ENCODE measurements around the gene PLN. TPM values are rescaled to one million over a fixed set of nuclear protein-coding genes. Genes with fewer than 3 reads are reported as not detected.

PLN gene
- total RNA-seq (2014; rRNA removed; shearing (Covaris generic); ENCODE audit: low replicate concordance) = not detected in 2 replicates

GRCh38 chr6:118548136-118548535 lies at the start of gene PLN:
TSS of gene PLN (plus strand) at chr6:118548296. CDS start at chr6:118558922, 10,626 bp downstream.
- in situ Hi-C loops (cut with HindIII; ENCODE audit: low pct_unique_long_range_greater_than_20kb, low sequenced_read_pairs) = no loop called here
- DNase-seq (ENCODE audit: low read depth) = no peak

DNA sequence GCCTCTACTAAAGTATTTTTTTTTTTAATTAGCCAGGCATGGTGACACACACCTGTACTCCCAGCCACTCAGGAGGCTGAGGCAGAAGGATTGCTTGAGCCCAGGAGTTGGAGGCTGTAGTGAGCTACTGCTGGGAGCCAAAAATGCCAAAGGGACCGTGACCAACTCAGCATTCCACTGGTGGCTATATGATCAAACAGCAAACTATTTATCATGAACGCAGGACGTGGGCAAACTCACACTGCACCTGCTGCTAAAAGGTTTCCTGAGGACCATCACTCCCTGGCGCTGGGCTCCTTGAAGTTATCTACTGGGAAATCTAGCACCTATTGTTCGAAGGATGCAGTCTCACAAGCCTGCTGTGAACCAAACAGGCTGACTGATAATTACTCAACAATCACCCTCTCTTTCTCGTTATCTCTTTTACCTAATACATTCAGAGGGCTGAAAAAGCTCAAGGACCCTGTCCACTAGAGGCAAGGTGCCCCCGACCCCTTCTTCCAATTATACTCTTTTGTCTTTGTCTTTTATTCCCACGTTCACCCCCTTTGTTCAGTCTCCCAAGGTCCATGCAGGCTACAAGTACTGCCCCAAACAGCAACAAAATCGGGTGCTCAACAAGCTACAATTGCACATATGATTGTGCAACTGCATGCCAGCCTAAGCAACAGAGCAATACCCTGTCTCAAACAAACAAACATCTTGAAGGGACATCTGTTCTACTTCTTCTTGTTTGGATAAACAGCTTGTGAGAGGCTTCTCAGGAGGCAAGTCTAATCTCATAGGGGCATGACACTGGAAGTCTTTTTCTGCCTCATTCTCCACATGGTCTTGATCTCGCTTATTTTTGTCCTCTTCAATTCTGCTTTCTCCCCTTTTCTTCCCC lies 47.7 kb upstream of the PLN start:
- in situ Hi-C loops (cut with HindIII; ENCODE audit: low pct_unique_long_range_greater_than_20kb, low sequenced_read_pairs) = no loop called here
- DNase-seq (ENCODE audit: low read depth) = no peak

DNA sequence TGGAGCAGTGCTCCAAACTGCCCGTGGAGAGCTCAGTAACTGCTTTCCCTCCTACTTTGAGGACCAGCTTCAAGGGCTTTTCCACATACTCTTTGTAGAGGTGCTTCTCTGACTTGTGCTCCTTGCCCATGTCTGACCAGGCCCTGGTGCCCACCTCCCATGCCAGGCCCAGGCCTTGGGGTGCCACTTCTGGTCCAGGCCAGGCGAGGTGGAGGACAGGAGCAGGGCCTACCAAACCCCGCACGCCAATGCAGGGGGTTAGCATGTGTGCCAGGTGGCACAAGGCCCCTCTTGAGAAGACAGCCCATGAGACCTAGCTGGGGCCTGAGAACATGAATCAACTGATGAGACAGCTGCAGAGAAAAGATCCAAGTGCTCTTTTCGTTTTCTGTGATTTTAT lies 47.0 kb upstream of the PLN start:
- in situ Hi-C loops (cut with HindIII; ENCODE audit: low pct_unique_long_range_greater_than_20kb, low sequenced_read_pairs) = no loop called here
- DNase-seq (ENCODE audit: low read depth) = no peak

DNA sequence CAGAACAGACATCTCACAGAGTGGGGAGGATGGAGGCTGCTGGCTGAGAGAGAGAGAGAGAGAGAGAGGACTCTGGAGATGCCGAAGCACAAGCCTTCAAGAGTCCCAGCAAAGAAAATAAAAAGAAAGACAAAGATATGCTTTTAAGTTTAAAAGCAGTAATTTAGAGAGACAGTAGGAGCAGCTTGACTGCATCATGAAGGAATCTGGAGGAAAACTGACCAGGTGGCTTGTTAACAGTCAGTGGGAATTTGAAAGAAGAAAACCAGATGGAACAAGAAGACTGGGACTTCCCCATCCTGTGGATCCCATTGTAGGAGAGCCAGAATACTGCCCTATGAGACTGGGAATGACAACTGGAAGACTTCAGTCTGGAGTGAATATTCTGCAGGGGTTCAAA lies 46.3 kb upstream of the PLN start:
- DNase-seq (ENCODE audit: low read depth) = no peak
- in situ Hi-C loops (cut with HindIII; ENCODE audit: low pct_unique_long_range_greater_than_20kb, low sequenced_read_pairs) = no loop called here

DNA sequence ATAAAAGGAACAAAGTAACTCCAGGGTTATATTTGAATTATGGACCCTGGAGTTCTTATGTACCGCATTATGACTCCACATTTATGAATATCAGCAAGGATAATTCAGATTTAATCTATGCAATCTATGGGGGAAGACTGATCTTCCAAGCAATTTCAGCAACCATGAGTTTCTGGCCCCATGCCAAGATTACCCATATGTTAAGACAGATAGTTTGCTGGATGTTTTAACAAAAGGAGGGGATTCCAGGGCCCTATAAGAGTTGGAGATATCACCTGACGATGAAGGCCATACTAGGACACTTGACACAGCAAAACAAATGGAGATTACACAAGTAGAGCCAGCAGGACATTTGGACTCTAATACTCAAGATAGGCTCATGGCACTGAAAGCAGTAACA lies 45.9 kb upstream of the PLN start:
- no peak for DNase-seq (ENCODE audit: low read depth)
- in situ Hi-C loops (cut with HindIII; ENCODE audit: low pct_unique_long_range_greater_than_20kb, low sequenced_read_pairs) = no loop called here

- DNase-seq (ENCODE audit: low read depth) = no peak
- in situ Hi-C loops (cut with HindIII; ENCODE audit: low pct_unique_long_range_greater_than_20kb, low sequenced_read_pairs) = no loop called here
These were observed 43.5 kb upstream of the PLN start for GRCh38 chr6:118504611-118505010.

DNA sequence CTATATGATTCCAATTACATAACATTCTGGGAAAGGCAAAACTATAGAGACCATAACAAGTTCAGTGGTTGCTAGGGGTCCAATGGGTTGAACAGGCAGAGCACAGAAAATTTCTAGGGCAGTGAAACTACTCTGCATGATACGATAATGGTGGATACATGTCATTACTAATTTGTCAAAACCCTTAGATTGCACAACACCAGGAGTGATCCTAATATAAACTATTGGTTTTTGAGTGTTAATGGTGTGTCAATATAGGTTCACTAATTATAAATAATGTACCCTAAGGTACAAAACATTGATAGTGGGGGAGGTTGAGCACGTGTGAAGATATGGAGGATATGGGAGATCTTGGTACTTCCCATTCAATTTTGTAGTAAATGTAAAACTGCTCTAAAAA lies 42.4 kb upstream of the PLN start:
- no peak for DNase-seq (ENCODE audit: low read depth)
- in situ Hi-C loops (cut with HindIII; ENCODE audit: low pct_unique_long_range_greater_than_20kb, low sequenced_read_pairs) = no loop called here

DNA sequence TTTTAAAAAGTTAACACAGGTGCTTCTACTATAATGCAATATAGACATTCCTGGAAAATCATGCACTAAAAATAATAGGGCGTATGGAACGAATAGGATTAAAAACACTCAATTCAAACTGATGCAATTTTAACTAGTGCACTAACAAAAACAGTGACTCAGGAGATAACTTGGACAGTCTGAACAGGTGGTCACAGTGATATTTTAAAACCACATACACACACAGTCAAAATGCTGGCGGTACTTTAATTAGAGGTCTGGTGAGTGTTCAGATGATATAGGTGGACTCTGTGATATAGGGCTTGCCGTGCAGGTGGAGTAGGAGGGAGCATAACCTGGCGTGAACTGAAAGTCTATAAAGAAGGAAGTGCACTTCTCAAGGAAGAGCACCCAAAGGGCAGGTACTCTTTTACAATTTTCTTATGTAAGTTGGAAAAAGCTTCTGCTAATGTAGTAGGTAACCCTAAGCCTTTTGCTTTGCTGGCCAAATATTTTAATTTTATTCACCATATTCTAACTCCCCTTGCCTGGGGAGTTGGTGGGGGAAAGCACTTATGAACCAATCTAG lies 41.9 kb upstream of the PLN start:
- in situ Hi-C loops (cut with HindIII; ENCODE audit: low pct_unique_long_range_greater_than_20kb, low sequenced_read_pairs) = no loop called here
- no peak for DNase-seq (ENCODE audit: low read depth)

GRCh38 chr6:118507636-118508035 lies 40.5 kb upstream of the PLN start:
- DNase-seq (ENCODE audit: low read depth) = no peak
- in situ Hi-C loops (cut with HindIII; ENCODE audit: low pct_unique_long_range_greater_than_20kb, low sequenced_read_pairs) = no loop called here

GRCh38 chr6:118509009-118509617 lies 39.0 kb upstream of the PLN start:
- no peak for DNase-seq (ENCODE audit: low read depth)
- in situ Hi-C loops (cut with HindIII; ENCODE audit: low pct_unique_long_range_greater_than_20kb, low sequenced_read_pairs) = no loop called here

- DNase-seq (ENCODE audit: low read depth) = no peak
- in situ Hi-C loops (cut with HindIII; ENCODE audit: low pct_unique_long_range_greater_than_20kb, low sequenced_read_pairs) = no loop called here
These were observed 36.0 kb upstream of the PLN start for GRCh38 chr6:118511930-118512715.

DNA sequence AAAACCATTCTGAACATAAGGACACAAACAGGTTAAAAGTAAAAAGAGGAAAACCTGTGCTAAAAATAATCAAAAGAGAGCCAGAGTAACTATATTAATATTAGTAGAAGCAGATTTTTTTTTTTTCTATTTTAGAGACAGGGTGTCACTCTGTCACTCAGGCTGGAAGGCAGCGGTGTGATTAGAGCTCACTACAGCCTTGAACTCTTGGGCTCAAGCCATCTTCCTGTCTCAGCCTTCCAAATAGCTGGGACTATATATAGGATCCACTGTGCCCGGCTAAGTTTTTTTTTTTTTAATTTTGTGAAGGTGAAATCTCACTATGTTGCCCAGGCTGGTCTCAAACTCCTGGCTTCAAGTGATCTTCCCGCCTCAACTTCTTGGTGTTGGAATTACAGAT lies 33.4 kb upstream of the PLN start:
- in situ Hi-C loops (cut with HindIII; ENCODE audit: low pct_unique_long_range_greater_than_20kb, low sequenced_read_pairs) = no loop called here
- no peak for DNase-seq (ENCODE audit: low read depth)

DNA sequence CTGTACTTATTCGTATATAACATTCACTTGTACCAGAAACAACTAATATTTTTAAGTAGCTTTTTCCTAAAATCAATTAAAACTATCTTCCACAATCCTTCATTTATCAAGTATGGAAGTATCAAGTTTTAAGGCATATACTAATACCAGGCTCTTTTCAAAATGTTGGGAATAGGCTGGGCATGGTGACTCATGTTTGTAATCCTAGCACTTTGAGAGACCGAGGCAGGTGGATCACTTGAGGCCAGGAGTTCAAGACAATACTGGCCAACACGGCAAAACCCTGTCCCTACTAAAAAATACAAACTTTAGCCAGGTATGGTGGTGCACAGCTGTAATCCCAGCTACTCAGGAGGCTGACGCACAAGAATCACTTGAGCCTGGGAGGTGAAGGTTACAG lies 25.7 kb upstream of the PLN start:
- in situ Hi-C loops (cut with HindIII; ENCODE audit: low pct_unique_long_range_greater_than_20kb, low sequenced_read_pairs) = no loop called here
- DNase-seq (ENCODE audit: low read depth) = no peak

DNA sequence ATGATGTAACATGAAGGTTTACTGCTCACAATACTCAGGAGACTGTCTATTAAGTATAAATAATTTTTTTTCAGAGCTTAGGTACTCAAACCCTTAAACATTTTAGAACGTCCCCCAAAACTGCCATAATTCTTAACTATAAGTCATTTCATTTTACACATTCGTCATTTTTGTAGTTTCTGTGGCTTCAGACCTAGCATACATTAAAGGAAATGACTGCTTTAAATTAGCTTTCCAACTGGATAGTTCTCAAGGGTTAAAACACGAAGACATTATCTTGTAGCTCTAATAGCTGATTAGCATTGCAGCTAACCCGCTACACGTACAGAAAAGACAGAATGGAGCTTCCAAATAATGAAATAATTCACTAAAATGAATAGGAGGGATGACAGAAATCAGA lies 24.9 kb upstream of the PLN start:
- in situ Hi-C loops (cut with HindIII; ENCODE audit: low pct_unique_long_range_greater_than_20kb, low sequenced_read_pairs) = no loop called here
- DNase-seq (ENCODE audit: low read depth) = no peak

DNA sequence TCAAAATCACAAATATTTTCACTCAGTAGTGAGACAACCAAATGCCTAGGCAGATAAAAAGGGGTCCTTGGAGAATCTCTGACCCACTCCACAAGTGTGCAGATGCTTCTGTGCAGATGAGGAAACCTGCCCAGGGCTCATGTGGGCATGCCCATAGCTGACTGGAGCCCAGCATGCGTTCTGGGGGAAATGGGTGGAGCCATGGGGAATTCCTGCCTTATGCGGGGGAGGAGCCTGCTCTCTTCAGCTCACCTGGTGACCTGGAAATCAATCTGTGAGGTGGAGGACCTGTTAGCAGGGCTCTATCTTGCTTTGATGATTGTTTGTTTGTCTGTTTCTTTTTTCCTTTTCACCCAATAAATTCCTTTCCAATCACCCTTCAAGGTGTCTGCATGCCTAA lies 23.4 kb upstream of the PLN start:
- DNase-seq (ENCODE audit: low read depth) = no peak
- in situ Hi-C loops (cut with HindIII; ENCODE audit: low pct_unique_long_range_greater_than_20kb, low sequenced_read_pairs) = no loop called here

DNA sequence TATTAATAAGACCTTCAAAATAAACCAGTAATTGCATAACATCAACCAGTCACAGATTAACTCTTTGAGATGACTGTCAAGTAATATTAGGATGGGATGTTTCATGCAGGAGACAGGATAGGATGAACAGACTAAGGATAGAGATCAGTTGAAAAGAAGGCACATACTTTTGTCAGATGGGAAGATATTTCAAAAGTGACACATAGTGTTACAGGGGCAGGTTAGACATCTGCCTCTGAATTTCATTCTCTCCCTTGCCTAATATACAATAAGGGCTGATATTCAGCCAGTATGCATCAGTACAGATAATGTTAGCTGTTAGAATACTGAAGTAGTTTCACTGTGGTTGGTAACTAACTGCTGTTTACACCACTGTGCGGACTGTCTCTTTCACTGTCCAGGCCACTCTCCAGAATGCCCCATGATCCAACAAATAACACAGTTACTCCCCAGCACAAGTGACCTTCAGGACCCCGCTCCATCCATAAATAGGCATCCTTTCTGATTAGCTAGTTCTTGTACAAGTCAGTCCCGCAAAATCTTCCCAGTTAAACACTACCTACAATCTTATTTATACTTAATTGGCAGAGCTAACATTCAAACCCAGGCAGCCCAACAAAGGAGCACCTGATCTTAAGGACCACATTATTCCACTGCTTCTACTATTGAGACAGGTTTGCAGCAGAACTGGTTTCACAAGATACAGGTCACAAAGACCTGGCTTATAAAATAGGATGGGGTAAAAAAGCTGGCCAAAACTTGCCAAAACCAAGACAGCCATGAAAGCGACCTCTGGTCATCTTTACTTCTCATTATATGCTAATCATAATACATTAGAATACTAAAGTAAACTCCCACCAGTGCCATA lies 21.9 kb upstream of the PLN start:
- in situ Hi-C loops (cut with HindIII; ENCODE audit: low pct_unique_long_range_greater_than_20kb, low sequenced_read_pairs) = no loop called here
- no peak for DNase-seq (ENCODE audit: low read depth)

GRCh38 chr6:118528129-118528528 lies 20.0 kb upstream of the PLN start:
- DNase-seq (ENCODE audit: low read depth) = no peak
- in situ Hi-C loops (cut with HindIII; ENCODE audit: low pct_unique_long_range_greater_than_20kb, low sequenced_read_pairs) = no loop called here

DNA sequence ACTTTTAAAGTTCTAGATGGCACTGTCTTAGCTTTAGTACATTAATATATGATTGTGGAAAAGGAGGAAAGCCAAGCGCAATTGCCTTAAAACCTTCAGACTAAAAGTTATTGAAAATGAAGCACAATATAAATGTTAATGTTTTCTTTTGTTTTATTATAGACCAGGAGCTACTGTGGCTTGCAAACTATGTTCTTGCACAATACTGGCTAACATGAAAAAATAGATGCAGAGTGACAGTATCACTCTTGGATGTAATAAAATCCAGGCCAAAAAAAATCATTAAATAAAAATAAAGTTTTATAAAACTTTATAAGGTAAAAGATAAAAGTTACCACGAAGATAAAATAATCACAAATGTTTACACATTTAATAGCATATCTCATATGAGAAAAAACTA lies 18.3 kb upstream of the PLN start:
- DNase-seq (ENCODE audit: low read depth) = no peak
- in situ Hi-C loops (cut with HindIII; ENCODE audit: low pct_unique_long_range_greater_than_20kb, low sequenced_read_pairs) = no loop called here

Measured in Caki2 (cell line).